Nephron progenitor cell (in vitro differentiated cells): Measurements from ENCODE around the gene DNAJC6.

ENCODE experiments used
- DNase-seq: peaks from one replicate; pipeline ENCODE4 v3.0.0; 2021
- H3K27ac Mint-ChIP-seq: 2 replicates; pipeline ENCODE4 v1.8.0; 2021; ENCODE audit warnings: mild to moderate bottlenecking, moderate library complexity, mixed read lengths
- H3K27me3 Mint-ChIP-seq: 2 replicates; pipeline ENCODE4 v1.8.0; 2021; ENCODE audit warnings: mild to moderate bottlenecking, low read depth, mixed read lengths; ENCODE audit not compliant: poor library complexity
- H3K36me3 Mint-ChIP-seq: 2 replicates; pipeline ENCODE4 v1.8.0; 2021; ENCODE audit warnings: low read depth, mixed read lengths
- H3K4me1 Mint-ChIP-seq: 2 replicates; pipeline ENCODE4 v1.8.0; 2021; ENCODE audit warnings: mixed read lengths
- H3K4me3 Mint-ChIP-seq: 2 replicates; pipeline ENCODE4 v1.8.0; 2021; ENCODE audit warnings: mild to moderate bottlenecking, moderate library complexity, mixed read lengths
- H3K9me3 Mint-ChIP-seq: 2 replicates; pipeline ENCODE4 v1.8.0; 2021; ENCODE audit warnings: mild to moderate bottlenecking, moderate library complexity, mixed read lengths
- CTCF ChIP-seq: fragments of 200-600 bp; sonication (generic); IDR thresholded peaks from 2 replicates; pipeline ENCODE4 v1.5.0; 2021; ENCODE audit warnings: antibody characterized with exemption

Gene DNAJC6

GRCh38 chr1:65392497-65392896 is 83.2 kb downstream of the DNAJC6 start:
- Mint-ChIP-seq H3K36me3 (no peaks in the 10 kb centered on the region), H3K27ac (no peak overlapping the region), H3K9me3 (no peaks in the 10 kb centered on the region), H3K4me1 (no peaks in the 10 kb centered on the region), H3K27me3 (no peaks in the 10 kb centered on the region), H3K4me3 (no peak overlapping the region)
- no peak for DNase-seq
- TF ChIP-seq CTCF: no peak

- no peak for DNase-seq
- peak overlapping the region; percentile 78 for H3K27ac Mint-ChIP-seq
Observed at GRCh38 chr1:65393347-65393746, 84.0 kb downstream of the DNAJC6 start.

GRCh38 chr1:65393928-65394327 is 84.6 kb downstream of the DNAJC6 start:
- Mint-ChIP-seq H3K4me3 (no peak overlapping the region), H3K36me3 (no peaks in the 10 kb centered on the region), H3K27me3 (no peaks in the 10 kb centered on the region), H3K27ac (no peak overlapping the region), H3K9me3 (no peaks in the 10 kb centered on the region), H3K4me1 (no peaks in the 10 kb centered on the region)
- no peak for DNase-seq
- no peak for TF ChIP-seq CTCF

More at GRCh38 chr1:65393347-65393746, 84.0 kb downstream of the DNAJC6 start:
- H3K36me3 Mint-ChIP-seq: no peaks in the 10 kb centered on the region
- H3K27me3 Mint-ChIP-seq: no peaks in the 10 kb centered on the region
- H3K4me3 Mint-ChIP-seq: no peak overlapping the region
- H3K9me3 Mint-ChIP-seq: no peaks in the 10 kb centered on the region
- H3K4me1 Mint-ChIP-seq: no peaks in the 10 kb centered on the region
- TF ChIP-seq CTCF: no peak

GRCh38 chr1:65395887-65396612 is 86.7 kb downstream of the DNAJC6 start:
- no peak overlapping the region for H3K27ac Mint-ChIP-seq
- H3K4me1 Mint-ChIP-seq: peaks cover 6% of the 10 kb centered on the region
- no peaks in the 10 kb centered on the region for H3K36me3 Mint-ChIP-seq
- no peak overlapping the region for H3K4me3 Mint-ChIP-seq
- no peaks in the 10 kb centered on the region for H3K9me3 Mint-ChIP-seq
- no peak for DNase-seq
- TF ChIP-seq CTCF: no peak
- H3K27me3 Mint-ChIP-seq: peaks cover 3% of the 10 kb centered on the region

- Mint-ChIP-seq H3K27me3 (peaks cover 9% of the 10 kb centered on the region), H3K4me1 (peaks cover 6% of the 10 kb centered on the region), H3K9me3 (no peaks in the 10 kb centered on the region), H3K4me3 (no peak overlapping the region), H3K36me3 (no peaks in the 10 kb centered on the region), H3K27ac (no peak overlapping the region)
- no peak for DNase-seq
- no peak for TF ChIP-seq CTCF
Observed at GRCh38 chr1:65398083-65398482, 88.7 kb downstream of the DNAJC6 start.

- peaks cover 6% of the 10 kb centered on the region for H3K4me1 Mint-ChIP-seq
- no peak overlapping the region for H3K4me3 Mint-ChIP-seq
- H3K27me3 Mint-ChIP-seq: peaks cover 14% of the 10 kb centered on the region
- no peak overlapping the region for H3K27ac Mint-ChIP-seq
- DNase-seq: no peak
- no peak for TF ChIP-seq CTCF
- H3K9me3 Mint-ChIP-seq: no peaks in the 10 kb centered on the region
- H3K36me3 Mint-ChIP-seq: no peaks in the 10 kb centered on the region
Observed at GRCh38 chr1:65399003-65399402, 89.7 kb downstream of the DNAJC6 start.
